LoVo (cell line): ENCODE results near the gene COL5A2.

Experiments used
- DNase-seq: peaks from one replicate; pipeline ENCODE4 v3.0.0-alpha.2; 2016; ENCODE audit warnings: low spot score

Gene COL5A2

DNA sequence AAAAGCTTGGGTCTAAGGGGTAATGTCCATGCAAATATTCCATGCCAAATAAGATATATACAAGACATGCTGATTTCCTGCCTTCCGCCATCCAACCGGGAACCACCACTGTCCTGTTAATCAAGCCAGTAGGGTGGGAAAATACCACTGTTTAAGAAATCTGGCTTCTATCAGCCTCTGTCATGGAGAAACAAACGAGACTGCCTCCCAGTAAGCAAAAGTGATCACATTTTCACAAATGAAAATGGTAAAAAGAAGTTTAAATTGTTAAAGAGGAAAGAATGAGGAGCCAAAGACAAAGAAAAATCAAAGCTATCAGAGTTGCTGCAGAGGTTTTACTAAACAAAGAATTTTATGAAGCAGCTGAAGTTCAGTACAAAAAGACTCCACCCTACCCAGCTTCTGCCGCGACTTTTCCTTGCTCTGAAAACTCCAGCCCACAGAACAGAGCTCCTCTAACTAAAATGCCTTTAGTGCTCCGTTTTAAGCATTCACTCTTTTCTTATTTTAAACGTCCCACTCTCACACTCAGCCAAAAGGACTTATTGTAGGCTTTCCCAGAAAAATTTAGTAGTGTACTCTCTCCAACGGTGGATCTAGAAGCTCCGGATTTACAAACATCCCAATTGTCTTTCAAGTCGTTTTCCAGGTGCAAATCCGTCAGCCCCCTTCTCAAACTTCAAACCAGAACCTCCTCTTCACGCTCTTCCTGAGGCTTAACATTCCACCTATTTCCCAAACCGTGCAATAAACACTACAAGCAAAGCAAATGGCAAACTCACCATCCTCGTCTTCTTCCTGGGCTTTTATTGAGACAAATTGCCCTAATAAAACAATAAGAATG, 613 bp downstream of the COL5A2 start:
- DNase-seq = peak; percentile 10

DNA sequence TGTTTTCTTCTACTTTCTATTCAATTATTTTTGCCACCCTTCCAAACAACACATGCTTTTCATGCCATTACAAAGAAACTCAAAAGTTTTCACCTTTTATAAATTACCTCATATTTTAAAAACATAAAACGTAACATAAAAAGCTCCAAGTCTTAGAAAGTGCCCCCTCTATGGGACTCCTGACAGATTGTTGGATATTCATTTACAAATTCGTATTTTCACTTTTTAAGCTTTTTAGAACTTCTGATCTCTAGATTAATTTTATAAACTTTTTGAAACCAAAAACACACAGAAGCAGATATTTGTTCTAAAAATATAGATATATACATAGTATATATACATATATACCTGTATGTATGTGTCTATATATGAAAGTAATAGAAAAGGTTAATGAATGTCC, 1.5 kb downstream of the COL5A2 start:
- no peak for DNase-seq

DNA sequence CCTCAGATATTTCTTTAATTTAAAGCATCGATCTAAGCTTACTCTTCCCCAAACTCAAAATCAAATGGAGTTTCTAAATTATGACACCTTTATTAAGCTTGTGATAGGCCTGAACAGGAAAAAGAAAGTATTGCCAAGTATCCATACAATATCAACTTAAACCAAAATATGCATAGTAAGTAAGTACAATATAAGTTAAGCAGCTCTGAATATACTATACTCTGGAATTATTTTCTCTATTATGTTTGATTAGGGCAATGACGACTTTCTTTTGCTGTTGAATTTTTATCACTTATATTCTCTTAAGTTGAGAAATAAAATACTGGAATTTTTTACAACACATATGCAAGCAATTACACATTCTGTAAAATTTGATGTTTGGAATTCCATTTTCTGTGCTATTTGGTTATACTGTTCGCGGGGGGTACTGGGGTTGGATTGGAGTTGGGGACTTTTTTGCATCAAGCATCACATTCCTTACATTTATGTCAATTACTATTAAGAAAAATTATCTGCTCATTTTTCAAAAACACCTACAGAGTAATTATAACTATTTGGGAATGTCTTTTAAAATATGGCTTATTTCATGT, 2.2 kb downstream of the COL5A2 start:
- no peak for DNase-seq

DNA sequence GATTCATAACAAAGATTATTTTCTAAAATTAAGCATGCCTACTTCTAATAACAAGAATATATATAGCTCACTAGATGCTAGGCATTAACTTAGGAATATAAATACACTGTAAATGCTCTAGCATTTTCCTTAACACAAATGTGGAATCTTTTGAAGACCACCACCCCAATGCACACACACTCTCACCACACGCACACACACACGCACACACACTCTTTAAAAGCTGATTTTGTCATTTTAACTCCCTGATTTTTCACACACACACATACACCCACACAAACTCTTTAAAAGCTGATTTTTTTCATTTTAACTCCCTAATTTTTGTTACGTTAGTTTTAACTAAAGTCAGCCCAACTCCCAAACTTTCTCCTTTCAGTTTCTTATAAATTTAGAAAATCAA, 3.0 kb downstream of the COL5A2 start:
- DNase-seq = no peak

DNA sequence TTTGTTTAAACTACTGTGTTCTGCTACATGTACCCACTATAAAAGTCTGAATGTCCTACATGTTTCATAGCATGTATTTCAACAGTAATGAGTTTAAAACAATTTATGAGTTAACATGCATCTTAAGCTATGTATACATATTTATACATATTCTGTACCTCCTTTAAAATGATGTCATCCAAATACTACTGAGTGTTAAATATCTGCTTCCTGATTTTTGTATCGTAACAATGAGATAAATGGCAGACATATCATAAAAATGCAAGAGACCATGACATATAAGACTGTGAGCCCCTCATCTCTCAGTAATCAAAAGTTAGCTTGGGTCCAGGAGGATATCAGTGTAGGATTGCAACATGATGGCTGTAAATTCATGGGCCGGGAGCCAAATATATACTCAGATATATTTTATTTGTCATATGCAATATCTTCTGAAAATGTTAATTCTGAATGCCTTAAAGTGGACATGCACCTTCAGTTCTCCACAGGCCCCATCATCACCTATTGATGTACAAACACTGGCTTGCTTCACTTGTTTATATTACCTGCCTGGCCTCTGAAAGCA, 3.6 kb downstream of the COL5A2 start:
- no peak for DNase-seq

DNA sequence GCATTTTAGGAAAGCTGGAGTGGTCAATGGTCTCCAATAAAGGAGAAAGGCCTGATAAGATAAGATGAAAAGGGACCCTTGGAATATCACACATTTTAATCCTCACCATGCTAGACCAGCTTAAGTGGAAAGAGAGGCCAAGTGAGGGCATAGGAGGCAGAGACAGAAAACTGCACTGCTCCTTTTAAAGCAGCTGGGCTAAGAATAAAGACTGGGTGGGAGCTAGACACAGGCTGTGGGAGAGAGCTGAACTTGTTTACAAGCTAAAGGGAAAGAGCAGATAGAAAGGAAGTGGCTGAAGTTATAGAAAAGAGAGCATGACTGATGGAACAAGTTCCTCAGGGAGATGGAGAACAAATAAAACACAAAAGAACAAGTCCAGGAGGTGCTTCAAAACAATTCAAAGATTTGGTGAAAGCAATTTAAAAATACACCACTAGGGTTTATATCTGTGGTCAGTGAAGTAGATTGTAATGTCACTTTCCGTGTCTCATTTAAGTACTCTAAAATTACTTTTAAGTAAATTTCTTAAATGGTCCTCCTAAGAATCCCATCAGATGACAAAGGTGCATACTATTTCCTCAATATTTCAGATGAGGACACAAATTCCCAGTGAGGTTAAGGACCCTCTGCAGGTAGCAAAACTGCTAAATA, 7.5 kb downstream of the COL5A2 start:
- no peak for DNase-seq

DNA sequence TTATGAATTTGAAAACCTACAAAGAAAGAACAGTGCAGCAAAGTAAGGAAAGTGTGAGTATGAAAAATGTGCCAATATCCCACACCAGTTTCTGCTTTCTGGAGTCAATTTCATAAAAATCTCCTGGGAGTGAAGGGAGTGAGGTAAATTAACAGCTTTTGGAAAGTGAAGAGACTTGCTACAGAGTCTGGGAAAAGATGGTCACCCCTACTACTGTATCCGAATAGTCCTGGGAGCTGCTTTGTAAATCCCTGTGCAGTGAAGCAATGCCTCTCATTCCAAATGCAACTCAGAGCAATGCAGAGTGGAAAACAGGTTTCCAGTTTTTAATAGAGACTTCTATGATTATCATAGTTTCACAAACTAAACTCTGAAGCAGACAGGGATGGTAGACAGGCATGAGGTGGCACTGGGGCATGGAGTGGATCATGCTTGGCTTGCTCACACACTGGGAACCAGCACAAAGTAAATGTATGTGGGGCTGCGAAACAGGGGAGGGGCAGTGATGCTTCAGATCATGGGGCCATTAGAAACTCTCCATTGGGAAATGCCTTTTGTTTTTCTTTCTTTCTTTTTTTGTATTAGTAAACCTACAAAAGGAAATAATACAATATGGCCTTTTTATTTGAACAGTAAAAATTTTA, 10.6 kb downstream of the COL5A2 start:
- DNase-seq = no peak

DNA sequence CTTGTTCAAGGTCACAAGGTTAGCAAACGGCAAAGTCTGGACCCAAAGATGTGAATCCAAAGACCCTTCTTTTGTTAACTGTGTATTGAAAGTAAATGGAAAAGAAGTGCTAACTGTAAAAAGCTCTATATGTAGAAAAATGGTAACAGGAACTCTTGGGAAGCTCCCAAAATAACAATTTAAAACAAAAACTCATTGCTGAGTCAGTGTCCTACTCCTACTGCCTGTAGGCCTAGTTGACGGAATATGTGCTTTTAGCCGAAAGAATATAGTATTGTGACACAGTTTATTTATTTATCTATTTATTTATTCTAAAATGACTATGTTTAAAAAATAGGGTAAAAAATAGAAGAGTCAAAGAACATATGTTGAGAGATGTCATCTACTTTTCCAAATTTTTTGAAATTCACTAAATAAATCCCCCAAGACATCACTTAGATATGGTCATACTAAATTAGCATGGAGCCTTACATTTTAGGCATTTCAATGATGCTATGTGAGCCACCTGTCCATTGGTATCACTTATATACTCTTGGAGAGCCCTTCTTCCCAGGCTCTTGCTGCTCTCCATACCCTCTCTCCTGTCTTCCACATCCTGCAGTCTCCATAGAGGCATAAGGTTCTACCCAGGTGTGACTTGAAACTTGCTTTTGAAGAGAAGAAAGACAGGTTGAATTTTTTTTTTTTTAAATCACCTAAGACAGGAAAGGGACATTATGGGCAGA, 13.7 kb downstream of the COL5A2 start:
- DNase-seq = no peak

DNA sequence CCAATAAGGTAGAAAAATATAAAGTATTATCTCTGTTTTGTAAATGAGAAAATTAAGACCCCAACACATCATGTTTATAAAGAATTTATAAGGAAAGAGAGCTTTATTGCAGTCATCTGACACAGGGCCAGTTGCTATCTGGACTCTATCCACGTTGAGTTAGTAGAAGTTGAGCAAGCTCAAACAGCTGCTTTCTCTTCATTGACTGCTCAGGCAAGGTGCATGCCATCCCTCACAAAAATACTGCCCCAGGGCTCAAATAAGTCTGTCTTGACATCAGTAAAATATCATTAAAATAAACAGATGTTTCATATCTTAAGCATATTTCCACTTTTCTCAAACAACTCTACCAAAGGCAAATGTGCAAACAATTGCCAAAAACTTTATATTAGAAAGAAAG, 14.8 kb downstream of the COL5A2 start:
- DNase-seq = no peak

DNA sequence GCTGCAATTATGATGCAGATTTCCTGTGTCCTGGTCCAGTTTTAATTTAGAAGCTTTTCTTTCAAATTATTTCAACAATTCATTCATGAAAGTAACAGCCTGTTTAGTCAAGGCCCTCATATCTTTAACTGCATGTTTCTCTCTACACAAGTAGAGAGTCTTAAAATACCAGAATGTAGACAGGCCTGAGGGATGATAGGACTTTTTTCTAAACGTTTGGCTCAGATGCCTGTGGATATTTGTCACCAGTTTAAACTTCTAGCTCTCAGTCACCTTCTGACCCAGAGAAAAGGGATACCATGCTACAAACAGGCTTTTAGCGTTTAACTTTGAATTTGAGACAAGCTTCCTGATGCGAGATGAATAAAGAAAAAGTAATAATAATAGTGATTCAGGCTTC, 15.7 kb downstream of the COL5A2 start:
- no peak for DNase-seq

DNA sequence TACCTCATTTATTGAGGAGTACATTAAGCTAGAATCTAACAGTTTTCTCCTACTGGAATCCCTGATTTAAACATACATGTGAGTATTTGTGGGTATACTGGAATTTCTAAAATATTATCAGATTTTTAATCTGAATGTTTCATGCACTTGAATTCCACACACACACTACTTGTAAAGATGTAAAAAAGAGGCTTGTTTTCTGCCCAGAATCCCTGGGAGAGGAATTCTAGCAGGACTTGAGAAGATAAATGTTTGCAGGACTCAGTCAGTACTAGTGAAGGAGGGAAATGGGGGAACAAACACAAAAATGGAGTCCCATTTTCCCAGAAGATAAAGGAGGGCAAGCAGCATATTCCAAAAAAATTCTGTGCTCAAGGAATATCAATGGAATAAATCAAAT, 17.0 kb downstream of the COL5A2 start:
- no peak for DNase-seq

DNA sequence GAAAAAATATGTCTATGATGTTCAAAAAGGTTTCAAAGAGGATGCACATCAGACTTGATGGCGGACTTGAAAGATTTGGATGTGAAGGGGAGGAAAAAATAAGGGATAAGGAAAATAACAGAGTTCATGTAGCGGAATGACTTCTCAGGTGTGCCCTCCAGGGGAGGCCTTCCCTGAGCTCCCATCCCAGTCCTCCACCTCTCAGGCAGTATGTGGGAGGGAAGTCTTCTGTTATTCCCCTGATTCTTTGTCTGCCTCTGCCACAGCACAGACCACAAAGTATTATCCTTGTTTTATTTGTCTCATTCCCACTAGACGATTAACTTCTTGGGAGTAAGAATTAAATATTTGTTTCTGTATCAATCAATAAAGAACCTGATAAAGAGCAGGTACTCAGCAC, 17.7 kb downstream of the COL5A2 start:
- DNase-seq = no peak

DNA sequence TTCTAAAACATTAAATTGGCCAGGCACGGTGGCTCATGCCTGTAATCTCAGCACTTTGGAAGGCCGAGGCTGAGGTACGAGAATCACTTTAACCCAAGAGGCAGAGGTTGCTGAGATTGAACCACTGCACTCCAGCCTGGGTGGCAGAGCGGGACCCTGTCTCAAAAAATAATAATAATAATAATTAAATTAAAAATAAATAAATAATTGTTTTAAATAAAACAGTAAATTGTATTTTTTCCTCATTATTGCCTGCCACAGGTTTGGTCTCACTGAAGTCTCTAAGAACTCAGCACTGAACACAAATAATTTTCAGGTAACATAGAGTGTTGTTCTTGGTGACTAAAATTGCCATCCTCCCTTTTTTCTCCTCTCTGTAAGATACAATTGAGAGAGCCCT, 19.8 kb downstream of the COL5A2 start:
- DNase-seq = no peak

DNA sequence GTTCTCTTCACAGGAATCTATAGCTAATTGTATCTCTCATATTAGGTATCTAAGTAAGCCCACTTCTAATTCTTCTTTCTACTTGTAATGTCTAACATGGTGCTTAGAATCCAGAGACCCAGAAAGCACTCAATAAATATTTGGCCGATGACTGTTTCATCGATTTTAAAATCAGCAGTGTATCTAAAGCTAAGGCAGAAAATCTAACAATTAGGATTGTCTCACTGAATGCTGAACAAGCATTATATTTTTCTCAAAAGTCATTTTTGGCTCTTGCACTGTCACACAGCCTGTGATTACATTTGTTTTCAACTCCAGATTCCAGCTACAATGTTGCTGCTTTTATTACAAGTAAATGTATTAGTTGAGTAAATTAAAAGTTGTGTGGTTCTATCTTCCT, 20.3 kb downstream of the COL5A2 start:
- DNase-seq = no peak

DNA sequence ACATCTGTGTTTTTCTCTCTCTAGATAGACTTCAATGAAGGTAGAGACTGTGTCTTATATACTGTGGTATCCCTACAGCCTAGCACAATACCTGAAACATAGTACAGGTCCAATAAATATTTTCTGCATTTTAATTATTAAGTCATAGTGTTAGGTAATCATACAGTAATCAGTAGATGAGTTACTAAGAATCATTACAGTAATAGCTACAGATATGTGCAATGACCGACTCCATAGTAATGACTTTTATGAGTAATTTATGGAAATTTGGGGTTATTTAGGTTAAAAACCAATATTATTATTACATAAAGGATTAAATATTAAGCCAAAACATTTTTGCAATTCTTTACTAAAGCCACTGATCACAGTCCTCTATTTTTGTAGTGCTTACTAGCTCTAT, 21.6 kb downstream of the COL5A2 start:
- no peak for DNase-seq

DNA sequence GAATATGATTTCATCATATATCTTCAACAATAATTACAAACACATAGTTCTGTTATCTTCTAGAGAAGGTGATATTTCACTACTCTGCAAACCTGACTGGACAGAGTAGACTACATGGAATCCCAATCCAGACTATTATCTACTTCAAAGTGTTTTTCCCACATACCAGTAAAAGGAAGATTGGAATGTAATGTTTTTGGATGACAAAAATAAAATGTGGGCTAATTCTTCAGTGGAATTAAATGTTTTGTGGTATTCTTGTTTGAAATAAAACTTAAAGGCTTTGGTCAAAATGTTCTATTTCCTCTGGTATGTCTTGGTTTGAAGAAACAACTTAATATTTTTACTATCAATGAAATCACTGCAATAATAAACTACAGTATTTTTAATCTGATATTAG, 22.1 kb downstream of the COL5A2 start:
- no peak for DNase-seq

DNA sequence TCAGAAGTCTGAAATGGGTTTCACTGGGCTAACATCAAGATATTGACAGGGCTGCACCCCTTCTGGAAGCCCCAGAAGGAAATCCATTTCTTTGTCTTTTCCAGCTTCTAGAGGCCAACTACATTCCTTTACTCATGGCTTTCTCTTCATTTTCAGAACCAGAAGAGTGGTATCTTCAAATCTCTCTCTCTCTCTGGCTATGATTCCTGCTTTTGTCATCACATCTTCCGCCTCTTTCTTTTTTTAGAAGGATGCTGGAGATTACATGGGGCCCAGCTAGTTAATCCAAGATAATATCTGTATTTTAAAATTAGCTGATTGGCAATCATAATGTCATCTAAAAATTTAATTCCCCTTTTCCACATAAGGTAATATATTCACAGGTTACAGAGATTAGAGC, 23.8 kb downstream of the COL5A2 start:
- DNase-seq = no peak

DNA sequence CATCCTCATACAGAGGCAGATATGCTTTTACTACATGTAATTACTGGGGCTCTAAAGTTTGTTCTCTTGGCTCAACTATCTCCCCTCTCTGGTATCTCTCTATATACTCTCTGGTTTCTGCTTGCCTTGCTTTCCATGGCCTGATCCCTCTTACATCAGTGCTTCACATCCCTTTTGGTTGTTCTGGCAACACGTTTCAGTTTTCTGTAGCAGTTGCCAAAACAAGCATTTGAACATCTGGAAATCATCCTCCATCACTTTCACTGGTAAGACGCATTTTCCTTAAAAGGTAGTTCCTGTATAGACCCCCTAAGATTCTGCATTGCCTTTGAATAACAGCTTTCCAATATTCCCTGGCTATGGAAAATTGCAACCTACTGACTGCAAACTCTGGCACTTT, 25.9 kb downstream of the COL5A2 start:
- no peak for DNase-seq

DNA sequence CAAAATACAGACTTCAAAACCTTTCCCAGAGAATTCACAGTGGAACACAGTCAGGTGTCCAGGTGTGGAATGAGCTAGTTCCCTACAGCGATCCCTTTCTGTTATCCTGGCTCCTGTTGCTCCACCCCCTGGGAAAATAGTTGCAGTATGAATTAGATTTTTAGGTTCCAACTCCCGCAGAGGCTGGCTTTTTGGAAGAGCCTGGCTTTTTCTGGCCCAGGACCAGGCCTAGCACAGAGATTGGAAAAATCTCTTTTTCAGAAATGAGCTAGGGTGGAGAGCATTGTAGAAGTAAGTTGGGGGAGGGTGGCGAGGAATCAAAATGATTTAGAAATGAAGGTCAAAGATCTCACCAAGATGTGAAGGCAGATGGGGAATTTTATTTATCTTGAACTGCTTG, 27.1 kb downstream of the COL5A2 start:
- DNase-seq = no peak

DNA sequence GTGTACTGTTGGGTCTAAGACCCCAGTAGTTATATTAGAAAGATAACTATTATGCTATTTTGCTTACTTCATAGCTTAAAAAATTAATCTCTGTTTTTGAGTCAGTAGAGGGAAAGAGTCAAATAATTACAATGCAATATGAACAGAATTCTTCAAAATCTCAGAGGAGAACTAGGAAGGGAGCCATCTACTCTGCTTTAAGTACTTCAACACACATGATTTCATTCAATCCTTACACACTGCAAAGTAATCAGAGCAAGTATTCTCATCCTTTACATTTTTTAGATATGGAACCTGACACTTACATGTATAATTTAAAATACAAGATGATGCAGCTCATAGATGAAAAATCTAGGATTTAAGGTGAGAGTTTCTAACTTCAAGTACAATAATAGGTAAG, 27.7 kb downstream of the COL5A2 start:
- no peak for DNase-seq

DNA sequence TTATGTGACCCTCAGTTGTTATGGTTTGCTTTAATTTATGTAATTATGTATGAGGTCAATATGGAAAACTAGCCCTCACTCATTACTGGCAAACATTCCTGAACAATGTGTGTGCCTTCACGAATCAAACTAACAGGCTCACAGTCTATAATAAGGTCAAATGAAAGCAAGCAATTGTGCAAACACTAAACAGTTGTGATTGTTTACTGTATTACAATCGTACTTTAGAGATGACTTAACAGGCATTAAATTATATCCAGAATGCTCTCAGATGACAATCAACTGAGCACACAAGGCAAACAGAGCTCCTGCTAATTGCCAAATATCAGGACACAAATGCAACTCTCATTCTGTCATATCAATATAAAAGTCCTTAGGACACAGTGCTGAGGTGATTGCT, 29.5 kb downstream of the COL5A2 start:
- no peak for DNase-seq

DNA sequence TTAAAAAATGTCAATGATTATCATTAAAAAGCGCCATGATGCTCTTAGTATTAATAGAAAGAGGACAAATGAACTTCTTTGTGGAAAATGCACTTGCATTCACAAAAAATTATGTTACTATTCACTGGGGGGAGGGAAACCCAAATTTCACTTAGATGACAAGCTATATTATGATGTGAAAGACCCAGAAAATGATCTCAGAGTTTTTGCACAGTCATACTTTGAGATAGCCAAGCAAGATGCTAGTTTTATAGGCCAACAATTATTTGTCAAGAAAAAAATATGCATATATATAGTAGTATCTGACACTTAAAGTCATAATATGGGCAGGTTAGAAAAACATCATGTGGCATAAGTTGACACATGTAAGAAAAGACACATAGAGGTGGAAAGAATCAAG, 31.6 kb downstream of the COL5A2 start:
- no peak for DNase-seq
